Measurements from ENCODE around the gene ZNF804A.

The ZNF804A gene

DNA sequence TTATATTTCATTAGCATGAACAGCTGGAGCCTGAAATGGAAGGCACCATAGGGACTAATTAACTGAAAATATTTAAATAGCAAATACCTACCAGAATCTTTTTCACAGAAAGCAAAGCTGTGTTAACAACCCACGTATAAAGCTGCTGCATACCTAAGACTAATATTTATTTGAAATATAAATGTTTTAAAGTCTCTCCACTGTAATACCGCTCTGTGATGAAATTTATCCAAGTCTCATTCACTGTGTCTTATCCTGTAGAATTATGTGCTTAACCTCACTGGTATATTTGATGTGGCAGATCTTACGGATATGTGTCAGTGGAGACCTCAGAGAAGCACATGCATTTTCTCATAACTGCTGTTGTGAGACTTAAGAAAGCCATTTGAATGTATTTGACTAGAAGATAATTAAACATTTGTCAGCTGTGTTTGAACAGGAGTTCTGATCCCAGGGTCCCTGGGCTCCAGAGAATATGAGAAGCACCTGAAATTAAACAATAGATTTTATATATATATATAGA lies 373.3 kb downstream of the ZNF804A start:
- H4K20me1 ChIP-seq (ENCODE audit: control insufficient read depth, insufficient read depth, low read depth, low read length): no peaks in the 10 kb centered on the region
- no peaks in the 10 kb centered on the region for H3K36me3 ChIP-seq (ENCODE audit: control insufficient read depth, low read length)
- H3K9me2 ChIP-seq (replicated peaks; ENCODE audit: control insufficient read depth, low read length): no peaks in the 10 kb centered on the region
- H3F3A ChIP-seq (ENCODE audit: control insufficient read depth, insufficient read depth): no peaks in the 10 kb centered on the region
- no peaks in the 10 kb centered on the region for H3K27me3 ChIP-seq (ENCODE audit: control insufficient read depth, low read length)
- no peaks in the 10 kb centered on the region; the same call in 1 of the 2 replicates for H3K9me3 ChIP-seq (ENCODE audit: control insufficient read depth, insufficient read depth, low read length)
- TF ChIP-seq EZH2phosphoT487 (IDR thresholded peaks at IDR 0.05; ENCODE audit: borderline replicate concordance, low read length): no peak
- TF ChIP-seq, protein P1, sequence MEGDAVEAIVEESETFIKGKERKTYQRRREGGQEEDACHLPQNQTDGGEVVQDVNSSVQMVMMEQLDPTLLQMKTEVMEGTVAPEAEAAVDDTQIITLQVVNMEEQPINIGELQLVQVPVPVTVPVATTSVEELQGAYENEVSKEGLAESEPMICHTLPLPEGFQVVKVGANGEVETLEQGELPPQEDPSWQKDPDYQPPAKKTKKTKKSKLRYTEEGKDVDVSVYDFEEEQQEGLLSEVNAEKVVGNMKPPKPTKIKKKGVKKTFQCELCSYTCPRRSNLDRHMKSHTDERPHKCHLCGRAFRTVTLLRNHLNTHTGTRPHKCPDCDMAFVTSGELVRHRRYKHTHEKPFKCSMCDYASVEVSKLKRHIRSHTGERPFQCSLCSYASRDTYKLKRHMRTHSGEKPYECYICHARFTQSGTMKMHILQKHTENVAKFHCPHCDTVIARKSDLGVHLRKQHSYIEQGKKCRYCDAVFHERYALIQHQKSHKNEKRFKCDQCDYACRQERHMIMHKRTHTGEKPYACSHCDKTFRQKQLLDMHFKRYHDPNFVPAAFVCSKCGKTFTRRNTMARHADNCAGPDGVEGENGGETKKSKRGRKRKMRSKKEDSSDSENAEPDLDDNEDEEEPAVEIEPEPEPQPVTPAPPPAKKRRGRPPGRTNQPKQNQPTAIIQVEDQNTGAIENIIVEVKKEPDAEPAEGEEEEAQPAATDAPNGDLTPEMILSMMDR (IDR thresholded peaks at IDR 0.05; ENCODE audit: low read depth, low read length, poor library complexity, severe bottlenecking): no peak
- no peaks in the 10 kb centered on the region for H3K4me1 ChIP-seq (ENCODE audit: control insufficient read depth, low read length)
- no peak overlapping the region for H3K27ac ChIP-seq (ENCODE audit: low read depth, low read length)
- H3K4me3 ChIP-seq (ENCODE audit: low read length): no peak overlapping the region
- H3K79me2 ChIP-seq (ENCODE audit: control insufficient read depth, low read length): no peaks in the 10 kb centered on the region
- no peak overlapping the region for H3K4me2 ChIP-seq (ENCODE audit: low read length)
